DMS153 (cell line): Measurements from ENCODE around the gene LAMA3.

Experiments
- DNase-seq: peaks from one replicate; lab custom pipeline; 2025; lab: John Stamatoyannopoulos, UW

LAMA3 gene

GRCh38 chr18:23851470-23852002, 162.3 kb downstream of the LAMA3 start:
- no peak for DNase-seq

GRCh38 chr18:23852236-23853045, 163.2 kb downstream of the LAMA3 start:
- DNase-seq, result no peak

GRCh38 chr18:23853448-23854195, 164.4 kb downstream of the LAMA3 start:
- DNase-seq, result no peak

- DNase-seq, result no peak
Observed at GRCh38 chr18:23855721-23856120, 166.5 kb downstream of the LAMA3 start.

- no peak for DNase-seq
Observed at GRCh38 chr18:23856466-23857163, 167.4 kb downstream of the LAMA3 start.

GRCh38 chr18:23857164-23857552, 167.9 kb downstream of the LAMA3 start:
- no peak for DNase-seq

GRCh38 chr18:23857756-23858155, 168.5 kb downstream of the LAMA3 start:
- peak; percentile 81 for DNase-seq

GRCh38 chr18:23859466-23860336, 170.4 kb downstream of the LAMA3 start:
- no peak for DNase-seq

GRCh38 chr18:23861326-23861725, 172.1 kb downstream of the LAMA3 start:
- no peak for DNase-seq

GRCh38 chr18:23861805-23862470, 172.7 kb downstream of the LAMA3 start:
- no peak for DNase-seq

GRCh38 chr18:23864624-23865023, 175.4 kb downstream of the LAMA3 start:
- DNase-seq, result no peak

- no peak for DNase-seq
Observed at GRCh38 chr18:23867006-23867405, 177.8 kb downstream of the LAMA3 start.

- no peak for DNase-seq
Observed at GRCh38 chr18:23868136-23868785, 179.0 kb downstream of the LAMA3 start.

GRCh38 chr18:23870676-23871380, 181.6 kb downstream of the LAMA3 start:
- DNase-seq, result no peak

- peak; percentile 64 for DNase-seq
Observed at GRCh38 chr18:23871410-23871809, 182.2 kb downstream of the LAMA3 start.

GRCh38 chr18:23872701-23873550, 183.7 kb downstream of the LAMA3 start:
- peak; percentile 33 for DNase-seq

GRCh38 chr18:23875966-23876895, 187.0 kb downstream of the LAMA3 start:
- DNase-seq, result no peak

GRCh38 chr18:23876921-23877320, 187.7 kb downstream of the LAMA3 start:
- no peak for DNase-seq
